ENCODE data around the gene DGKQ.
A peak's percentile ranks its signal among the peaks of the same experiment; 100 is the strongest.

The DGKQ gene

DNA sequence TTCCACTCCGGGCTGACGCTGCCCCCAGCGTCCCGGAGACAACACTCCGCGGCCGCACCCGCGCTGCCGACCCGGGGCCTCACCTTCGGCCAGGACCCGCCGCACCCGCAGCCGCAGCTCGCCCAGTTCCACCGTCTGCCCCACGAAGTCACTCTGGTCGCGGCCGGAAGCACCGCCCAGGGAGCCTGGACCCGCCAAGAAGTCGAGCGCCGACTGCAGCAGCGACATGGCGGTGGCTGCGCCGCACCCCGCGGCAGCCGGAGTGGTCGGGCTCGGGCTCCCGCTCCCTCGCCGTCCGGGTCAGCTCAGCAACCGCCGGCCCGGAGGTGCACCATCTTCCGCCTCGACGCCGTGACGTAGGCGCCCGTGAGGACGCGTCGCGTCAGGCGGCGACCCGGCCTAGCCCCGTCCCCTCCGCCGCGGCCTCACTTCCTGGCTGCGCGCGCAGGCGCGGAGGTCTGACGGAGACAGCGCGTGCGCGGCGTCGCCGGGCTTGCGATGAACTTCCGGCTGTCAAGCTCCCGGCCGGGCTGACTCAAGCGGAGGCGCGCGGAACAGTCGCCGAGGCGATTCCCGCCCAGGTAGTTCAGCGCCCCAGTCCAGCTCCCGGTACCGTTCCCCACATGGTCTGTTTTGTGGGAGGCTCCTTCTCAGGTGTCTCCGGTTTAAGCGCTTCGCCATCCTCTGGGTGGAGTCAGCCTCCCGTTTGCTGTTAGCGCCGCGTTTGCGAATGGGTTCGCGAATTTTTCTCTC is 41.2 kb downstream of the DGKQ start, which contains the start of the genes GAK and TMEM175:
Gene GAK (minus strand): TSS at position 357 of the 753 bp plus-strand sequence. CDS start 129 bp downstream, at position 228.
Gene TMEM175 (plus strand): TSS at position 501 of the 753 bp plus-strand sequence. CDS start 15,280 bp downstream, outside the sequence.
- peak within 1 kb of the TSS; percentile 99 for H3K4me2 ChIP-seq (ENCODE audit: low read length)
- TF ChIP-seq, protein P1, sequence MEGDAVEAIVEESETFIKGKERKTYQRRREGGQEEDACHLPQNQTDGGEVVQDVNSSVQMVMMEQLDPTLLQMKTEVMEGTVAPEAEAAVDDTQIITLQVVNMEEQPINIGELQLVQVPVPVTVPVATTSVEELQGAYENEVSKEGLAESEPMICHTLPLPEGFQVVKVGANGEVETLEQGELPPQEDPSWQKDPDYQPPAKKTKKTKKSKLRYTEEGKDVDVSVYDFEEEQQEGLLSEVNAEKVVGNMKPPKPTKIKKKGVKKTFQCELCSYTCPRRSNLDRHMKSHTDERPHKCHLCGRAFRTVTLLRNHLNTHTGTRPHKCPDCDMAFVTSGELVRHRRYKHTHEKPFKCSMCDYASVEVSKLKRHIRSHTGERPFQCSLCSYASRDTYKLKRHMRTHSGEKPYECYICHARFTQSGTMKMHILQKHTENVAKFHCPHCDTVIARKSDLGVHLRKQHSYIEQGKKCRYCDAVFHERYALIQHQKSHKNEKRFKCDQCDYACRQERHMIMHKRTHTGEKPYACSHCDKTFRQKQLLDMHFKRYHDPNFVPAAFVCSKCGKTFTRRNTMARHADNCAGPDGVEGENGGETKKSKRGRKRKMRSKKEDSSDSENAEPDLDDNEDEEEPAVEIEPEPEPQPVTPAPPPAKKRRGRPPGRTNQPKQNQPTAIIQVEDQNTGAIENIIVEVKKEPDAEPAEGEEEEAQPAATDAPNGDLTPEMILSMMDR (IDR thresholded peaks at IDR 0.05; ENCODE audit: low read depth, low read length, poor library complexity, severe bottlenecking): no peak
- TF ChIP-seq EZH2phosphoT487 (IDR thresholded peaks at IDR 0.05; ENCODE audit: borderline replicate concordance, low read length): no peak
- peaks cover 18% of the 10 kb centered on the region for H3K27me3 ChIP-seq (ENCODE audit: control insufficient read depth, low read length)
- no peaks in the 10 kb centered on the region for H3K9me2 ChIP-seq (replicated peaks; ENCODE audit: control insufficient read depth, low read length)
- no peaks in the 10 kb centered on the region for H3K9me3 ChIP-seq (ENCODE audit: control insufficient read depth, insufficient read depth, low read length)
- peaks cover 50% of the 10 kb centered on the region for H3K79me2 ChIP-seq (ENCODE audit: control insufficient read depth, low read length)
- H3K36me3 ChIP-seq (ENCODE audit: control insufficient read depth, low read length): peaks cover 4% of the 10 kb centered on the region
- peaks cover 20% of the 10 kb centered on the region for H4K20me1 ChIP-seq (ENCODE audit: control insufficient read depth, insufficient read depth, low read depth, low read length)
- peak within 1 kb of the TSS; percentile 25; the same call in 1 of the 2 replicates for H3K27ac ChIP-seq (ENCODE audit: low read depth, low read length)
- peaks cover 30% of the 10 kb centered on the region for H3F3A ChIP-seq (ENCODE audit: control insufficient read depth, insufficient read depth)
- H3K4me1 ChIP-seq (ENCODE audit: control insufficient read depth, low read length): peaks cover 58% of the 10 kb centered on the region
- H3K4me3 ChIP-seq (ENCODE audit: low read length): peak within 1 kb of the TSS; percentile 98

GRCh38 chr4:931194-931959 is 42.0 kb downstream of the DGKQ start:
- peaks cover 52% of the 10 kb centered on the region for H3K79me2 ChIP-seq (ENCODE audit: control insufficient read depth, low read length)
- peak overlapping the region; percentile 99 for H3K4me2 ChIP-seq (ENCODE audit: low read length)
- H3K36me3 ChIP-seq (ENCODE audit: control insufficient read depth, low read length): peaks cover 4% of the 10 kb centered on the region
- peaks cover 20% of the 10 kb centered on the region for H4K20me1 ChIP-seq (ENCODE audit: control insufficient read depth, insufficient read depth, low read depth, low read length)
- H3K9me3 ChIP-seq (ENCODE audit: control insufficient read depth, insufficient read depth, low read length): no peaks in the 10 kb centered on the region
- peaks cover 50% of the 10 kb centered on the region for H3K4me1 ChIP-seq (ENCODE audit: control insufficient read depth, low read length)
- peaks cover 27% of the 10 kb centered on the region for H3F3A ChIP-seq (ENCODE audit: control insufficient read depth, insufficient read depth)
- H3K27me3 ChIP-seq (ENCODE audit: control insufficient read depth, low read length): peaks cover 18% of the 10 kb centered on the region
- no peak overlapping the region for H3K27ac ChIP-seq (ENCODE audit: low read depth, low read length)
- H3K4me3 ChIP-seq (ENCODE audit: low read length): peak overlapping the region; percentile 98
- no peaks in the 10 kb centered on the region for H3K9me2 ChIP-seq (replicated peaks; ENCODE audit: control insufficient read depth, low read length)
- TF ChIP-seq EZH2phosphoT487 (IDR thresholded peaks at IDR 0.05; ENCODE audit: borderline replicate concordance, low read length): no peak
- TF ChIP-seq, protein P1 (IDR thresholded peaks at IDR 0.05; ENCODE audit: low read depth, low read length, poor library complexity, severe bottlenecking): no peak

DNA sequence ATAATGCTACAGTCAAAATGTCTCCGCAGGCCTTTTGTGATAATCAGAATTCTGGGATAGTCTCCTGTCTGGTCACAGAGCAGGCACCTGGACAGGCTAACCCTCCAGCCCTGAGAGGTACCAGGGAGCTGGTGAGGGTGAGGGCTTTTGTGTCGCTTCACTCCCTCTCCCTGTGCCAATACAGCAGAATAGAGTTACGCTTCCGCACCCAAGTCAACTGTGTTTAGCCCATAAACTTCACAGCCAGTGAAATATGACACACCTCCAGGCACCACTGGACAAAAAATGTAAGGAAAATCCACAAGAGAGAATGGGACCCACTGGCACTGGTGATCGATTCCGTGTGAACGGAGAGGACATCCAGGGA is 42.6 kb downstream of the DGKQ start:
- H3K27ac ChIP-seq (ENCODE audit: low read depth, low read length): no peak overlapping the region
- H3K4me1 ChIP-seq (ENCODE audit: control insufficient read depth, low read length): peaks cover 45% of the 10 kb centered on the region
- H3K4me3 ChIP-seq (ENCODE audit: low read length): peak overlapping the region; percentile 98
- no peaks in the 10 kb centered on the region for H3K9me2 ChIP-seq (replicated peaks; ENCODE audit: control insufficient read depth, low read length)
- peaks cover 17% of the 10 kb centered on the region for H3K27me3 ChIP-seq (ENCODE audit: control insufficient read depth, low read length)
- H3K36me3 ChIP-seq (ENCODE audit: control insufficient read depth, low read length): peaks cover 4% of the 10 kb centered on the region
- TF ChIP-seq, protein P1 (IDR thresholded peaks at IDR 0.05; ENCODE audit: low read depth, low read length, poor library complexity, severe bottlenecking): no peak
- no peak for TF ChIP-seq EZH2phosphoT487 (IDR thresholded peaks at IDR 0.05; ENCODE audit: borderline replicate concordance, low read length)
- peaks cover 21% of the 10 kb centered on the region for H3F3A ChIP-seq (ENCODE audit: control insufficient read depth, insufficient read depth)
- peaks cover 58% of the 10 kb centered on the region for H3K79me2 ChIP-seq (ENCODE audit: control insufficient read depth, low read length)
- peaks cover 20% of the 10 kb centered on the region for H4K20me1 ChIP-seq (ENCODE audit: control insufficient read depth, insufficient read depth, low read depth, low read length)
- peak overlapping the region; percentile 99 for H3K4me2 ChIP-seq (ENCODE audit: low read length)
- no peaks in the 10 kb centered on the region for H3K9me3 ChIP-seq (ENCODE audit: control insufficient read depth, insufficient read depth, low read length)

Data from DOHH2 (cell line).